GM19468 (cell line): ENCODE measurements around the gene LHPP.

Experiments used
- ATAC-seq: cut with Tn5 transposase; IDR thresholded peaks from one replicate; pipeline ENCODE4 v1.9.1; 2021; ENCODE audit warnings: mild to moderate bottlenecking, moderate library complexity, moderate number of reproducible peaks; ENCODE audit not compliant: unreplicated experiment; ENCODE audit errors: extremely low read depth

LHPP gene

DNA sequence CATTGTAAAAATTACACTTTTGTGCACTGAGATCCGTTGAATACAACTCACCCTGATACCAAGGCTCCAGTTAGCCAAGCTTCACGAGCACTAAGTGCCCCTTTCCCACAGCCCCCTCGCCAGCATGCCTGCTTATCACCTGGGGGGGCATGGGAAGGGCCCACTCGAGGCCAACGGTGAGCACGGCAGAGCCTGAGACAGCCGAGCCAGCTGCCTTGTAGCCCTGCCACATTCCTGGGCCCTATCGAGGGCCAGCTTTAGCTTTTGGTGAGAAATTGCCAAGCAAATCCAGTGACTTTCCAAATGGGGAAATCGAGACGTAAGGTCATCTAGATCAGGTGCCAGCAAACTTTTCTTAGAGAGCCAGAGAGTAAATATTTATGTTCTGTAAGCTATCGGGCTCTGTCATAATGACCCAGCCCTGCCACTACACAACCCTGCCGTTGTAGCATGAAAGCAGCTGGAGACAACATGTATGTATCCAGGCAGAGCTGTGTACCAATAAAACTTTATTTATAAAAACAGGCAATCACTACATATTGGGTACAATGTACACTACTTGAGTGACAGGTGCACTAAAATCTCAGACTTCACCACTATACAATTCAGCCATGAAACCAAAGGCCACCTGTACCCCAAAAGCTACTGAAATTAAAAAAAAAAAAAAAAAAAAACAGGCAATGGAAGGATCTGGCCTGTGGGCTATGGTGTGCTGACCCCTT lies 198.9 kb downstream of the LHPP start:
- no peak for ATAC-seq

DNA sequence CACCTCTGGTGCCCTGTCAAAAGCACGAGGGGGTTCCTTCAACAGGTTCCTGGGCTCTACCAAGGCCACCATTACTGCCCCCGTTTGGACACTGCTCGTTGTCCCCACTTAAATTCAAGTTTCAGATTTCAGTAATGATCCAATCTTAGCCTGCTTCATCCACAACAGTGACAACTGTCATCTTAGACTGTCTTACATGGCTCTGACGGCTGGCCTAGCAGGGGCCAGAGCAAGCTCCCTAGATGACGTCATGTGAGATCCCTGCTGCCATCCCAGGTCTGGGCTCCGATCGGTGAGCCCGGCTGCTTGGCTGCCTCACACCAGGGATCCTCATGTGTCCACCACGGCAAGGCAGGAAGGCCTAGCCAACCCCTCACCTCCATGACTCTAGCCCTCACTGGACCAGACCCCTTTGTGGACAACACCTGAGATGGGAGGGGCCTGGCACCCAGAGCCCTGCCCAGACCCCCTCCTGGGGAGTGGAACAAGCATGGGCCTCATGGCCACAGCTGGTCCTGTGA lies 200.1 kb downstream of the LHPP start:
- ATAC-seq = no peak

DNA sequence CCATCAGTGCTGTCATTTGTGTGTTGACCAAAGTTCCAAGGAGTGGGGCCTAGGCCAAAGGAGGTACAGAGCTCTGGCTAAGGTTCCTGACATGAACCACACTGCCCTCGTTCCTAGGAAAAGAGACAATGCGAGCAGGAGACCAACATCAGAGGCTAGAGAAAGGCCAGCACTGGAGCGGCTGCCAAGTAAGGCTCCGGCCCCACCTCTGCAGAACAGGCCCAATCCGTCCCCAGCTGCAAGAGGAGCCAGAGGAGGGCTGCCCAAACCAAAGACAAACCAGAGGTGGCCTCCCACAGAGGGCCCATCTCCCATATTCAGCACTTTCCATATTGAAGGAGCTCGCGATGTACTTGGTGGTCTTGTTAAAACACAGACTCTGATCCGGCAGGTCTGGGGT lies 201.6 kb downstream of the LHPP start:
- ATAC-seq = no peak
